Right lobe of liver (tissue), 4 donors: ENCODE measurements around the gene STX8.

ENCODE experiments used
- CTCF ChIP-seq, 4 donors: fragments of 200-600 bp in 3 of 4; fragments of 450-650 bp in 1 of 4; IDR thresholded peaks; one replicate each; pipeline versions ENCODE4 v1.5.1 to v1.8.0; 2016 to 2022; ENCODE audit warnings: antibody characterized with exemption in 4 of 4, mild to moderate bottlenecking in 2 of 4
- POLR2A ChIP-seq: fragments of 450-650 bp; IDR thresholded peaks from one replicate; pipeline ENCODE4 v1.6.1; 2017; ENCODE audit warnings: antibody characterized with exemption, mild to moderate bottlenecking
- donor health status: DM: no; HTN: no; CAD: no.
- donor health status: DM: no; HTN: no; CAD: no.
- donor health status: DM: no; HTN: yes; CAD: no.

GRCh38 chr17:9557161-9557755 lies 18.4 kb downstream of the STX8 start:
- TF ChIP-seq CTCF (IDR thresholded peaks at IDR 0.05) (no peak), POLR2A (no peak)
